B cell (primary cell): ENCODE measurements around the gene DNAAF3. TPM values are rescaled to one million over a fixed set of nuclear protein-coding genes. Genes with fewer than 3 reads are reported as not detected.

Source experiments
- ATAC-seq: fragments of 200-7000 bp; cut with Tn5 transposase; one replicate; pipeline ENCODE4 v1.10.0; 2021; ENCODE audit warnings: low read depth, mild to moderate bottlenecking, moderate number of reproducible peaks, moderate library complexity
- CTCF ChIA-PET: fragments of 350-600 bp; sonication (Branson Sonifier 250); formaldehyde crosslinking; loops from one replicate; lab custom pipeline; 2021; ENCODE audit warnings: antibody characterized with exemption, inconsistent platforms; lab: Charles Lee
- POLR2A ChIA-PET: fragments of 350-600 bp; sonication (Branson Sonifier 250); formaldehyde crosslinking; loops from one replicate; lab custom pipeline; 2021; ENCODE audit warnings: antibody characterized with exemption; lab: Charles Lee
- DNase-seq: peaks from one replicate; pipeline ENCODE4 v3.0.0; 2013
- H2AFZ ChIP-seq: 2 replicates; pipeline ENCODE4 v1.6.1; 2012; ENCODE audit warnings: mild to moderate bottlenecking, low read depth, low read length; ENCODE audit not compliant: insufficient read depth, poor library complexity, severe bottlenecking
- H3K27ac ChIP-seq, 2 donors: 1 replicate in 1 of 2; 2 replicates in 1 of 2; pipeline ENCODE4 v1.5.1; 2012 to 2013; ENCODE audit warnings: low read length in 2 of 2, mild to moderate bottlenecking in 2 of 2, moderate library complexity in 1 of 2
- H3K27me3 ChIP-seq, 4 experiments: fragments of 200-600 bp in 1 of 4; sonication (generic) in 1 of 4; replicated peaks in 1 of 4; 1 replicate in 2 of 4; 2 replicates in 2 of 4; pipeline versions ENCODE4 v1.6.1 to v1.7.0; 2013 to 2016; ENCODE audit warnings: low read length in 3 of 4, mild to moderate bottlenecking in 2 of 4, mixed read lengths in 1 of 4, moderate library complexity in 1 of 4; ENCODE audit not compliant: insufficient read depth in 4 of 4, control insufficient read depth in 3 of 4; ENCODE audit errors: control extremely low read depth in 1 of 4
- H3K36me3 ChIP-seq, 2 experiments: replicated peaks in 1 of 2; 1 replicate in 1 of 2; 2 replicates in 1 of 2; pipeline versions ENCODE4 v1.6.1 to v1.7.1; 2013; ENCODE audit warnings: low read length in 1 of 2; ENCODE audit not compliant: insufficient read depth in 2 of 2, control insufficient read depth in 1 of 2; ENCODE audit errors: control extremely low read depth in 1 of 2, extremely low read depth in 1 of 2
- H3K4me1 ChIP-seq, 2 donors: fragments of 200-600 bp in 1 of 2; sonication (generic) in 1 of 2; 1 replicate in 1 of 2; 2 replicates in 1 of 2; pipeline versions ENCODE4 v1.5.1 to v1.6.1; 2013 to 2017; ENCODE audit warnings: low read length in 2 of 2; ENCODE audit not compliant: control insufficient read depth in 2 of 2, insufficient read depth in 2 of 2
- H3K4me2 ChIP-seq: replicated peaks from 2 replicates; pipeline ENCODE3; 2012; ENCODE audit warnings: mild to moderate bottlenecking, low read depth, low read length; ENCODE audit not compliant: poor library complexity, severe bottlenecking
- H3K4me3 ChIP-seq, 5 experiments: fragments of 200-600 bp in 1 of 5; sonication (generic) in 1 of 5; 1 replicate in 3 of 5; 2 replicates in 2 of 5; pipeline versions ENCODE4 v1.5.1 to v1.7.0; 2011 to 2016; ENCODE audit warnings: low read length in 4 of 5, mild to moderate bottlenecking in 4 of 5, low read depth in 2 of 5, control low read depth in 1 of 5, moderate library complexity in 1 of 5; ENCODE audit not compliant: insufficient read depth in 1 of 5; ENCODE audit errors: control extremely low read depth in 1 of 5, extremely low read depth in 1 of 5
- H3K79me2 ChIP-seq: fragments of 200-600 bp; sonication (generic); one replicate; pipeline ENCODE4 v1.6.0; 2016; ENCODE audit warnings: low read length; ENCODE audit not compliant: control insufficient read depth, insufficient read depth
- H3K9ac ChIP-seq: fragments of 200-600 bp; sonication (generic); 2 replicates; pipeline ENCODE4 v1.6.1; 2017; ENCODE audit warnings: mild to moderate bottlenecking, low read length, moderate library complexity
- H3K9me3 ChIP-seq, 3 donors: one replicate each; pipeline versions ENCODE4 v1.6.1 to v1.7.1; 2013; ENCODE audit warnings: low read length in 2 of 3; ENCODE audit not compliant: control insufficient read depth in 2 of 3, insufficient read depth in 1 of 3; ENCODE audit errors: control extremely low read depth in 1 of 3
- H4K20me1 ChIP-seq: 2 replicates; pipeline ENCODE4 v1.6.0; 2012; ENCODE audit warnings: mild to moderate bottlenecking, low read length; ENCODE audit not compliant: insufficient read depth, control insufficient read depth, poor library complexity, severe bottlenecking
- H3K27ac Mint-ChIP-seq: one replicate; pipeline ENCODE4 v1.8.0; 2021; ENCODE audit warnings: mixed read lengths
- H3K27me3 Mint-ChIP-seq: one replicate; pipeline ENCODE4 v1.8.0; 2021; ENCODE audit warnings: mixed read lengths
- H3K4me1 Mint-ChIP-seq: one replicate; pipeline ENCODE4 v1.8.0; 2021; ENCODE audit warnings: mixed read lengths
- H3K4me3 Mint-ChIP-seq: one replicate; pipeline ENCODE4 v1.8.0; 2021; ENCODE audit warnings: mixed read lengths
- H3K9me3 Mint-ChIP-seq: one replicate; pipeline ENCODE4 v1.8.0; 2022; ENCODE audit warnings: mixed read lengths; ENCODE audit not compliant: insufficient read depth
- CTCF ChIP-seq: fragments of 200-600 bp; IDR thresholded peaks from one replicate; pipeline ENCODE4 v1.8.0; 2022; ENCODE audit warnings: antibody characterized with exemption, mild to moderate bottlenecking
- EZH2 ChIP-seq: IDR thresholded peaks from 2 replicates; pipeline ENCODE4 v1.6.1; 2012; ENCODE audit warnings: borderline replicate concordance, low read depth, mild to moderate bottlenecking, moderate library complexity, low read length; ENCODE audit not compliant: insufficient read depth, poor library complexity, severe bottlenecking
- WGBS: methylation state at CpG from one replicate; pipeline ENCODE4 v1.1.5; 2013; ENCODE audit warnings: missing lambda C conversion rate; ENCODE audit not compliant: insufficient coverage; 5-methylcytosine and 5-hydroxymethylcytosine counted together
- intact Hi-C: fragments of 100-400 bp; cut with micrococcal nuclease; formaldehyde crosslinking; loops from one replicate; pipeline ENCODE4 v1.10.0; 2022
- polyA plus RNA-seq: library from polyadenylated mRNA; depleted of rRNA; stranded (reverse); fragments of >200 nt; gene quantifications from 2 replicates; pipeline ENCODE4 v1.2.3, GENCODE V29; 2012
- total RNA-seq, 2 donors: library from RNA; stranded (reverse); fragments of 120-200 nt in 1 of 2; gene quantifications; 1 replicate in 1 of 2; 2 replicates in 1 of 2; pipeline versions ENCODE4 v1.2.3 to v1.2.4, GENCODE V29; 2013 to 2022

The DNAAF3 gene
- total and polyA plus RNA-seq, 2 donors (not counting 1 experiment from before 2014, with no cell fraction given): not detected

GRCh38 chr19:55179606-55180484 lies 13.4 kb upstream of the DNAAF3 start, which contains the start of gene SYT5:
SYT5 (minus strand) TSS chr19:55180289; CDS start chr19:55179041, 1,248 bp downstream.
- H3K36me3 ChIP-seq: no peaks in the 10 kb centered on the region
- CTCF ChIA-PET: interaction anchor here (1.0 kb wide), 1 partner anchor 160 kb away, joined by 3 read pairs; the partner anchor contains the start of gene KMT5C
- 3% methylated on average over 58 of the region's 68 CpGs for WGBS
- H3K27ac ChIP-seq: peak within 1 kb of the TSS in 1 of 2 donors; percentile 64
- H3K27ac Mint-ChIP-seq: peak within 1 kb of the TSS; percentile 89
- no peaks in the 10 kb centered on the region for H3K79me2 ChIP-seq
- intact Hi-C loops: loop anchor here (1.0 kb wide), 2 partner anchors 63 to 79 kb away; partner anchors contain the start of genes PPP1R12C and PPP6R1
- H3K4me1 ChIP-seq: peaks cover 22 to 32% of the 10 kb centered on the region in 2 donors
- POLR2A ChIA-PET: interaction anchor here (0.5 to 1.3 kb wide), 7 partner anchors 9 to 324 kb away, joined by 3 to 5 read pairs (median 3); partner anchors contain the start of genes KMT5C and PPP6R1
- H3K27me3 ChIP-seq: peaks cover 0 to 83% (median 47%) of the 10 kb centered on the region in 4 experiments
- H3K9ac ChIP-seq: peak within 1 kb of the TSS; percentile 55
- peaks cover 0 to 54% (median 8%) of the 10 kb centered on the region in 3 donors for H3K9me3 ChIP-seq
- no peak within 1 kb of the TSS for H2AFZ ChIP-seq
- TF ChIP-seq EZH2 (no peak), CTCF (no peak)
- peak within 1 kb of the TSS; percentile 81 for H3K4me2 ChIP-seq
- ATAC-seq (peak; percentile 28), DNase-seq (peak; percentile 72)
- H3K9me3 Mint-ChIP-seq: no peaks in the 10 kb centered on the region
- H3K4me1 Mint-ChIP-seq: peaks cover 24% of the 10 kb centered on the region
- H3K27me3 Mint-ChIP-seq: peaks cover 58% of the 10 kb centered on the region
- H4K20me1 ChIP-seq: no peaks in the 10 kb centered on the region
- H3K4me3 Mint-ChIP-seq: peak within 1 kb of the TSS; percentile 88
- H3K4me3 ChIP-seq: peak within 1 kb of the TSS in 4 of 5 experiments; percentile 31 to 60 (median 50)
